GM03348 (cell line): ENCODE data around the gene AGMAT.

ENCODE experiments used
- DNase-seq: peaks from one replicate; pipeline ENCODE4 v3.0.0; 2012; ENCODE audit warnings: low spot score

Gene AGMAT

GRCh38 chr1:15584489-15585363, at the start of gene AGMAT:
Gene AGMAT, minus strand, starts transcription at chr1:15585051. Its CDS starts 84 bp downstream, at chr1:15584967.
- peak; percentile 70 for DNase-seq

- no peak for DNase-seq
Measured at GRCh38 chr1:15633756-15634420, 49.0 kb upstream of the AGMAT start.

- no peak for DNase-seq
Measured at GRCh38 chr1:15628003-15628402, 43.2 kb upstream of the AGMAT start.

- peak; percentile 28 for DNase-seq
Measured at GRCh38 chr1:15627343-15627988, 42.6 kb upstream of the AGMAT start.

GRCh38 chr1:15626269-15626950, 41.6 kb upstream of the AGMAT start:
- DNase-seq = no peak

- no peak for DNase-seq
Measured at GRCh38 chr1:15625056-15625917, 40.4 kb upstream of the AGMAT start.

- DNase-seq = no peak
Measured at GRCh38 chr1:15624133-15624714, 39.4 kb upstream of the AGMAT start.

GRCh38 chr1:15623435-15623834, 38.6 kb upstream of the AGMAT start:
- DNase-seq = no peak

GRCh38 chr1:15622712-15623373, 38.0 kb upstream of the AGMAT start:
- no peak for DNase-seq

- no peak for DNase-seq
Measured at GRCh38 chr1:15621975-15622374, 37.1 kb upstream of the AGMAT start.

- DNase-seq = no peak
Measured at GRCh38 chr1:15620902-15621682, 36.2 kb upstream of the AGMAT start.

GRCh38 chr1:15620155-15620545, 35.3 kb upstream of the AGMAT start:
- DNase-seq = peak; percentile 43

GRCh38 chr1:15618655-15619525, 34.0 kb upstream of the AGMAT start:
- DNase-seq = peak; percentile 72

- no peak for DNase-seq
Measured at GRCh38 chr1:15618077-15618654, 33.3 kb upstream of the AGMAT start.

- DNase-seq = peak; percentile 98
Measured at GRCh38 chr1:15617173-15618076, 32.6 kb upstream of the AGMAT start, which contains the start of gene DDI2. Gene DDI2, plus strand, starts transcription at chr1:15617458. Its CDS starts 213 bp downstream, at chr1:15617671.

- DNase-seq = peak; percentile 64
Measured at GRCh38 chr1:15616373-15617172, 31.7 kb upstream of the AGMAT start.
